Measurements from ENCODE around the gene LRRC28.

GRCh38 chr15:99431661-99432091, 180.4 kb downstream of the LRRC28 start:
- TF ChIP-seq SFPQ (IDR thresholded peaks at IDR 0.05; ENCODE audit: low read depth, low read length) (no peak), CBX3 (IDR thresholded peaks at IDR 0.05; ENCODE audit: borderline replicate concordance in 1 of 2, low read length in 2 of 2) (no peak), KAT2B (IDR thresholded peaks at IDR 0.05; ENCODE audit: low read depth, low read length) (no peak), MXI1 (IDR thresholded peaks at IDR 0.05; ENCODE audit: low read depth, low read length) (no peak), RBM25 (IDR thresholded peaks at IDR 0.05; ENCODE audit: low read depth, low read length, severe bottlenecking) (no peak), POLR2A (conservative IDR thresholded peaks at IDR 0.05) (no peak), SP1 (CRISPR knock-in tag; IDR thresholded peaks at IDR 0.05) (no peak), ASH1L (IDR thresholded peaks at IDR 0.05; ENCODE audit: borderline replicate concordance, low read depth, partially characterized antibody) (no peak)

Measured in K562 (cell line).